CD4-positive, alpha-beta T cell (primary cell): Measurements from ENCODE around the gene RBBP7. TPM values are rescaled to one million over a fixed set of nuclear protein-coding genes. Genes with fewer than 3 reads are reported as not detected.

Source experiments
- ATAC-seq: fragments of 200-7000 bp; cut with Tn5 transposase; one replicate; pipeline ENCODE4 v1.10.0; 2022; ENCODE audit warnings: mild to moderate bottlenecking; ENCODE audit not compliant: poor library complexity
- CTCF ChIA-PET: fragments of 350-600 bp; sonication (Branson Sonifier 250); formaldehyde crosslinking; loops from one replicate; lab custom pipeline; 2021; ENCODE audit warnings: antibody characterized with exemption, inconsistent platforms; lab: Charles Lee
- POLR2A ChIA-PET: fragments of 350-600 bp; sonication (Branson Sonifier 250); formaldehyde crosslinking; loops from one replicate; lab custom pipeline; 2021; ENCODE audit warnings: antibody characterized with exemption, inconsistent platforms; lab: Charles Lee
- DNase-seq, 14 experiments: peaks; one replicate each; pipeline ENCODE4 v3.0.0-alpha.2; 2013 to 2020; ENCODE audit warnings: mixed read lengths in 2 of 14
- H3K27ac ChIP-seq, 2 donors: one replicate each; pipeline versions ENCODE4 v1.5.1 to v1.7.0; 2013; ENCODE audit warnings: low read length in 2 of 2, low read depth in 1 of 2, mild to moderate bottlenecking in 1 of 2
- H3K27me3 ChIP-seq, 2 experiments: 1 replicate in 1 of 2; 2 replicates in 1 of 2; pipeline versions ENCODE4 v1.6.1 to v1.7.0; 2013; ENCODE audit warnings: low read length in 2 of 2, control low read depth in 1 of 2, mild to moderate bottlenecking in 1 of 2, moderate library complexity in 1 of 2; ENCODE audit not compliant: insufficient read depth in 2 of 2, control insufficient read depth in 1 of 2
- H3K36me3 ChIP-seq: one replicate; pipeline ENCODE4 v1.6.1; 2013; ENCODE audit warnings: low read length, control low read depth; ENCODE audit not compliant: insufficient read depth
- H3K4me1 ChIP-seq: one replicate; pipeline ENCODE4 v1.6.1; 2013; ENCODE audit warnings: low read length, control low read depth; ENCODE audit not compliant: insufficient read depth
- H3K4me3 ChIP-seq: one replicate; pipeline ENCODE4 v1.5.1; 2013; ENCODE audit warnings: mild to moderate bottlenecking, low read length, moderate library complexity
- H3K9me3 ChIP-seq, 2 experiments: 1 replicate in 1 of 2; 2 replicates in 1 of 2; pipeline versions ENCODE4 v1.6.1 to v1.7.0; 2013; ENCODE audit warnings: low read length in 2 of 2, mild to moderate bottlenecking in 2 of 2, control low read depth in 1 of 2, moderate library complexity in 1 of 2; ENCODE audit not compliant: control insufficient read depth in 1 of 2, insufficient read depth in 1 of 2
- H3K27ac Mint-ChIP-seq: one replicate; pipeline ENCODE4 v1.8.0; 2020; ENCODE audit warnings: mixed read lengths
- H3K27me3 Mint-ChIP-seq: one replicate; pipeline ENCODE4 v1.8.0; 2021; ENCODE audit warnings: mixed read lengths
- H3K36me3 Mint-ChIP-seq: one replicate; pipeline ENCODE4 v1.8.0; 2021; ENCODE audit warnings: low read depth, mixed read lengths
- H3K4me1 Mint-ChIP-seq: one replicate; pipeline ENCODE4 v1.8.0; 2021; ENCODE audit warnings: low read depth, mixed read lengths
- H3K4me3 Mint-ChIP-seq: one replicate; pipeline ENCODE4 v1.8.0; 2020; ENCODE audit warnings: mild to moderate bottlenecking, mixed read lengths
- H3K9me3 Mint-ChIP-seq: one replicate; pipeline ENCODE4 v1.8.0; 2020; ENCODE audit warnings: mixed read lengths
- intact Hi-C, 2 experiments: fragments of 100-400 bp; cut with DNase I in 1 of 2; cut with micrococcal nuclease in 1 of 2; formaldehyde crosslinking; loops; one replicate each; pipeline versions ENCODE4 v1.15.1 to v1.9.0; 2023 to 2025; cut with DNase I, micrococcal nuclease
- total RNA-seq, 174 experiments: library from RNA in 2 of 174; stranded (reverse) in 2 of 174; gene quantifications; one replicate each; pipeline ENCODE4 v1.2.3 and lab custom pipeline; 2021 to 2026
- TF ChIP-seq, protein P1 (sequence below): fragments of 200-600 bp; IDR thresholded peaks from one replicate; pipeline ENCODE4 v1.8.0; 2022; ENCODE audit warnings: antibody characterized with exemption, mild to moderate bottlenecking

RBBP7 gene
- total RNA-seq, 2 experiments from 2014 or later = 104 to 110 TPM

DNA sequence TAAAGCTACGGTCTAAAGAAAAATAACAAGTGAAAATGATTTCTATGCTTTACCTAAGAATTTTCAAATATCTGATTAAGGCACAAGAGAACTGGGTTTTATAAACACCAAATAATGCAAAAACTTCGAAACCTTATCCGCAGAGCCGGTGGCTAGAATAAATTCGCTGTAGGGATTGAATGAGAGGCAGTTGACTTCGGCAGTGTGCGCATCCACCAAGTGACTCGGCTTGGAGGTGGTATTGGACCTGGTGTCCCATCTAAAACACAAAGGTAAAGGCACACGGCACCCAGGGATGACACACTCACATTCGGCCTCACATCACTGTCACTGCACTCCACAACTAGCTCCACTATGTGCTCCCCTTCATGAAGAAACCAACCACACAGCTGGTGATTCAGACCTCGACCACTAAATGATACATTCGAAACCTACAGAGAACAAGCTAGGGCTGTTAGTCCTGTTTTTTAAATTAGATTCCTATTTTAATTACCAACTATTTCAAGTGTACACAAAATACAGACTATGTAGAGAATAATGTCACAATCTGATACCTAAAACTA lies 17.5 kb downstream of the RBBP7 start:
- ATAC-seq = no peak
- POLR2A ChIA-PET = no interaction called here
- TF ChIP-seq, protein P1, sequence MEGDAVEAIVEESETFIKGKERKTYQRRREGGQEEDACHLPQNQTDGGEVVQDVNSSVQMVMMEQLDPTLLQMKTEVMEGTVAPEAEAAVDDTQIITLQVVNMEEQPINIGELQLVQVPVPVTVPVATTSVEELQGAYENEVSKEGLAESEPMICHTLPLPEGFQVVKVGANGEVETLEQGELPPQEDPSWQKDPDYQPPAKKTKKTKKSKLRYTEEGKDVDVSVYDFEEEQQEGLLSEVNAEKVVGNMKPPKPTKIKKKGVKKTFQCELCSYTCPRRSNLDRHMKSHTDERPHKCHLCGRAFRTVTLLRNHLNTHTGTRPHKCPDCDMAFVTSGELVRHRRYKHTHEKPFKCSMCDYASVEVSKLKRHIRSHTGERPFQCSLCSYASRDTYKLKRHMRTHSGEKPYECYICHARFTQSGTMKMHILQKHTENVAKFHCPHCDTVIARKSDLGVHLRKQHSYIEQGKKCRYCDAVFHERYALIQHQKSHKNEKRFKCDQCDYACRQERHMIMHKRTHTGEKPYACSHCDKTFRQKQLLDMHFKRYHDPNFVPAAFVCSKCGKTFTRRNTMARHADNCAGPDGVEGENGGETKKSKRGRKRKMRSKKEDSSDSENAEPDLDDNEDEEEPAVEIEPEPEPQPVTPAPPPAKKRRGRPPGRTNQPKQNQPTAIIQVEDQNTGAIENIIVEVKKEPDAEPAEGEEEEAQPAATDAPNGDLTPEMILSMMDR = no peak
- CTCF ChIA-PET = no interaction called here
- H3K4me3 Mint-ChIP-seq = no peak overlapping the region
- peaks cover 9% of the 10 kb centered on the region for H3K4me1 Mint-ChIP-seq
- Histone ChIP-seq H3K4me3 (no peak overlapping the region), H3K9me3 (no peaks in the 10 kb centered on the region), H3K27ac (no peak overlapping the region), H3K36me3 (peaks cover 61% of the 10 kb centered on the region), H3K27me3 (no peaks in the 10 kb centered on the region), H3K4me1 (no peaks in the 10 kb centered on the region)
- no peak overlapping the region for H3K27ac Mint-ChIP-seq
- H3K27me3 Mint-ChIP-seq = no peaks in the 10 kb centered on the region
- no peak for DNase-seq
- no peaks in the 10 kb centered on the region for H3K9me3 Mint-ChIP-seq
- H3K36me3 Mint-ChIP-seq = peaks cover 82% of the 10 kb centered on the region
- intact Hi-C loops = no loop called here

DNA sequence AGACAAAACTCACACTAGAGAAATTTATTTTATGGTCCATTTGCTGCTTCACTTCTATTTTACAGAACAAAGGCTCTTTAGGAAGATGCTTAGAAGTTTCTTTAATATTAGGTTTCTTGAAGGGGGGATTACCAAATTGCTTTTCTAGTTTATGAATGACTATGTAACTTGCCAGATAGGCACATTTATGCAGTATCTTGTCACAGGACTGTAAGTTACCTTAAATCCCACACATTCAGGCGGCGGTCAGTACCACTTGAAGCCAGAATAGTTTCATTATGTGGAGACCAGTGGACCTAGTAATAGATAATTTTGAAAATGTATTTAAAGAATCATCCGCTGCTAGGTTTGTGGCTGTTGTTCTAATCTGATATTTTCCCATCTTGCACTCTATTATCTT lies 18.3 kb downstream of the RBBP7 start:
- POLR2A ChIA-PET = no interaction called here
- peaks cover 73% of the 10 kb centered on the region for H3K36me3 Mint-ChIP-seq
- CTCF ChIA-PET = no interaction called here

DNA sequence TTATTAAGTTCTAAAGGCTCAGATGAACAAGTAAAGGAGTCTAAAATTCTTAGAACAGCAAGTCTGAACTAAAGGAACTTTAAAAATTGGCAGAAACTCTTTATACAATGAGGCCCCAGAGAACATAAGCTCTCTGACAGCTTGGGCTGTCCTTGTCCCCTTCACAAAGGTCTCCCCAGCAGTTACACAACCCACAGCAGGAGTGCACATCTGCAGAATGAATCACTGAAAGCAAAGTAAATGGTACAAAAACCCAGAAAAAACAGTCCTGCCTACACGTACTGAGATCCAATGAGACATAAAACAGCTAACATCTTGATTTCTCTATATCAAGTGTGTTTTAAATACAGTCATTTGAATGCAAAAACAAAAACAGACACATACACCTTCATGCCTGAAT lies 18.7 kb downstream of the RBBP7 start:
- Histone ChIP-seq H3K9me3 (no peaks in the 10 kb centered on the region), H3K27ac (no peak overlapping the region), H3K4me3 (no peak overlapping the region), H3K36me3 (peaks cover 60% of the 10 kb centered on the region), H3K27me3 (no peaks in the 10 kb centered on the region), H3K4me1 (no peaks in the 10 kb centered on the region)
- CTCF ChIA-PET = no interaction called here
- Mint-ChIP-seq H3K4me1 (peaks cover 4% of the 10 kb centered on the region), H3K9me3 (no peaks in the 10 kb centered on the region), H3K27ac (no peak overlapping the region), H3K27me3 (no peaks in the 10 kb centered on the region), H3K36me3 (peaks cover 73% of the 10 kb centered on the region), H3K4me3 (no peak overlapping the region)
- POLR2A ChIA-PET = no interaction called here
- TF ChIP-seq, protein P1 = no peak
- intact Hi-C loops = no loop called here
- ATAC-seq = no peak
- DNase-seq = no peak

More for the DNA sequence above, 18.3 kb downstream of the RBBP7 start:
- Mint-ChIP-seq H3K27me3 (no peaks in the 10 kb centered on the region), H3K9me3 (no peaks in the 10 kb centered on the region), H3K27ac (no peak overlapping the region), H3K4me1 (peaks cover 4% of the 10 kb centered on the region), H3K4me3 (no peak overlapping the region)
- no peak for DNase-seq
- Histone ChIP-seq H3K4me1 (no peaks in the 10 kb centered on the region), H3K36me3 (peaks cover 57% of the 10 kb centered on the region), H3K27me3 (no peaks in the 10 kb centered on the region), H3K27ac (no peak overlapping the region), H3K4me3 (no peak overlapping the region), H3K9me3 (no peaks in the 10 kb centered on the region)
- no peak for ATAC-seq
- TF ChIP-seq, protein P1 = no peak
- intact Hi-C loops = no loop called here
